GM19025 (cell line): Measurements from ENCODE around the gene FKBP2.

Source experiments
- ATAC-seq: cut with Tn5 transposase; IDR thresholded peaks from one replicate; pipeline ENCODE4 v1.9.1; 2021; ENCODE audit warnings: mild to moderate bottlenecking, low read depth, moderate library complexity; ENCODE audit not compliant: unreplicated experiment

Gene FKBP2

GRCh38 chr11:64240435-64241240 is at the start of gene FKBP2:
Gene FKBP2 (plus strand): TSS chr11:64241095. CDS start chr11:64242388, 1,293 bp downstream.
- ATAC-seq = peak; percentile 41

GRCh38 chr11:64192434-64192833 is 48.5 kb upstream of the FKBP2 start:
- no peak for ATAC-seq

- no peak for ATAC-seq
Measured at GRCh38 chr11:64196626-64197025, 44.3 kb upstream of the FKBP2 start.

GRCh38 chr11:64198511-64198910 is 42.4 kb upstream of the FKBP2 start:
- ATAC-seq = no peak

GRCh38 chr11:64201543-64201942 is 39.4 kb upstream of the FKBP2 start:
- no peak for ATAC-seq

- ATAC-seq = no peak
Measured at GRCh38 chr11:64202992-64203391, 37.9 kb upstream of the FKBP2 start.

- no peak for ATAC-seq
Measured at GRCh38 chr11:64203421-64204079, 37.3 kb upstream of the FKBP2 start.

- ATAC-seq = no peak
Measured at GRCh38 chr11:64204080-64204440, 36.8 kb upstream of the FKBP2 start.

GRCh38 chr11:64204464-64204989 is 36.4 kb upstream of the FKBP2 start:
- ATAC-seq = no peak

GRCh38 chr11:64206457-64207255 is 34.2 kb upstream of the FKBP2 start, which contains the start of gene FERMT3:
Gene FERMT3 (plus strand): TSS chr11:64206721. CDS start chr11:64207365, 644 bp downstream.
- peak; percentile 47 for ATAC-seq

GRCh38 chr11:64207256-64208085 is 33.4 kb upstream of the FKBP2 start:
- peak; percentile 48 for ATAC-seq

- no peak for ATAC-seq
Measured at GRCh38 chr11:64208086-64208795, 32.7 kb upstream of the FKBP2 start.

GRCh38 chr11:64208796-64209562 is 31.9 kb upstream of the FKBP2 start:
- no peak for ATAC-seq

- ATAC-seq = no peak
Measured at GRCh38 chr11:64209563-64209843, 31.4 kb upstream of the FKBP2 start.

GRCh38 chr11:64210301-64211020 is 30.4 kb upstream of the FKBP2 start:
- no peak for ATAC-seq

GRCh38 chr11:64211181-64211872 is 29.6 kb upstream of the FKBP2 start:
- no peak for ATAC-seq

GRCh38 chr11:64216879-64217278 is 24.0 kb upstream of the FKBP2 start:
- ATAC-seq = no peak
